Gastrocnemius medialis (tissue), 4 donors: Measurements from ENCODE around the gene EOLA1. TPM values are rescaled to one million over a fixed set of nuclear protein-coding genes. Genes with fewer than 3 reads are reported as not detected.
A peak's percentile ranks its signal among the peaks of the same experiment; 100 is the strongest.

Experiments
- ATAC-seq, 2 donors: fragments of 150-250 bp; one replicate each; pipeline ENCODE4 v1.9.1; 2016
- DNase-seq, 2 donors: peaks; one replicate each; pipeline ENCODE4 v3.0.0-alpha.2; 2019
- H3K27ac ChIP-seq, 4 donors: fragments of 200-600 bp; sonication (generic); 1 replicate in 1 of 4; 2 replicates in 3 of 4; pipeline ENCODE4 v1.5.1; 2016 to 2018; ENCODE audit warnings: mild to moderate bottlenecking in 2 of 4, moderate library complexity in 1 of 4
- H3K27me3 ChIP-seq, 3 donors: fragments of 200-600 bp; sonication (generic) in 2 of 3; 1 replicate in 1 of 3; 2 replicates in 2 of 3; pipeline versions ENCODE4 v1.5.1 to v1.6.0; 2016 to 2019; ENCODE audit warnings: mild to moderate bottlenecking in 1 of 3, moderate library complexity in 1 of 3
- H3K36me3 ChIP-seq, 2 donors: fragments of 200-600 bp; sonication (generic) in 1 of 2; one replicate each; pipeline ENCODE4 v1.5.1; 2017 to 2018
- H3K4me1 ChIP-seq, 2 donors: fragments of 200-600 bp; sonication (generic) in 1 of 2; one replicate each; pipeline ENCODE4 v1.5.1; 2016 to 2017; ENCODE audit warnings: mild to moderate bottlenecking in 2 of 2
- H3K4me3 ChIP-seq, 4 donors: fragments of 200-600 bp; sonication (generic) in 3 of 4; 1 replicate in 1 of 4; 2 replicates in 3 of 4; pipeline ENCODE4 v1.5.1; 2016 to 2019; ENCODE audit warnings: mild to moderate bottlenecking in 2 of 4
- H3K9me3 ChIP-seq, 3 donors: fragments of 200-600 bp; sonication (generic) in 2 of 3; 1 replicate in 1 of 3; 2 replicates in 2 of 3; pipeline ENCODE4 v1.5.1; 2016 to 2019
- CTCF ChIP-seq, 5 experiments: fragments of 450-650 bp in 3 of 5; fragments of 200-600 bp in 2 of 5; sonication (generic) in 2 of 5; IDR thresholded peaks in 4 of 5; conservative IDR thresholded peaks in 1 of 5; 1 replicate in 4 of 5; 2 replicates in 1 of 5; pipeline ENCODE4 v1.5.1; 2016 to 2019; ENCODE audit warnings: antibody characterized with exemption in 5 of 5, mild to moderate bottlenecking in 3 of 5, moderate library complexity in 3 of 5
- POLR2A ChIP-seq, 2 donors: fragments of 450-650 bp; IDR thresholded peaks; one replicate each; pipeline ENCODE4 v1.6.1; 2017; ENCODE audit warnings: antibody characterized with exemption in 2 of 2, mild to moderate bottlenecking in 2 of 2, moderate library complexity in 2 of 2
- in situ Hi-C, 4 donors: fragments of 200-750 bp; cut with MboI; loops; one replicate each; pipeline versions ENCODE4 v1.15.0 to v1.8.0; 2017; ENCODE audit warnings: low sequenced_read_pairs in 4 of 4
- intact Hi-C: fragments of 100-400 bp; cut with DNase I; formaldehyde crosslinking; loops from one replicate; pipeline ENCODE4 v1.15.1; 2023; ENCODE audit warnings: low total_unique reads
- total RNA-seq, 4 donors: library from RNA; depleted of rRNA; stranded (reverse); fragments of >200 nt; gene quantifications; one replicate each; pipeline versions ENCODE4 v1.1.0 to v1.2.3, GENCODE V29; 2016

EOLA1 gene
- total RNA-seq, result 10 to 100 TPM in 3 of 4 donors, 1 to 10 TPM in 1; 9.3 to 17.5 (median 12.1) TPM

GRCh38 chrX:149540621-149541520 is at the start of gene EOLA1:
EOLA1 (plus strand) TSS chrX:149541012; CDS start chrX:149545631, 4,619 bp downstream.
- intact Hi-C loops, result loop anchor here (1.0 kb wide), 1 partner anchor 36 kb away; the partner anchor contains the start of gene IDS
- Histone ChIP-seq H3K9me3 (no peaks in the 10 kb centered on the region), H3K27me3 (no peaks in the 10 kb centered on the region), H3K4me3 (peak within 1 kb of the TSS; percentile 65 to 76 (median 70)), H3K4me1 (peaks cover 0 to 6% of the 10 kb centered on the region in 2 donors), H3K36me3 (no peaks in the 10 kb centered on the region), H3K27ac (peak within 1 kb of the TSS; percentile 88 to 97 (median 94))
- peak; percentile 78 to 92 for DNase-seq
- in situ Hi-C loops, result no loop called here
- peak; percentile 75 to 79 for ATAC-seq
- peak; percentile 49 to 55 for TF ChIP-seq POLR2A (IDR thresholded peaks at IDR 0.05)
- no peak for TF ChIP-seq CTCF (IDR thresholded peaks at IDR 0.05 in 4 of 5, conservative IDR thresholded peaks at IDR 0.05 in 1 of 5)

GRCh38 chrX:149491812-149492211 is 49.0 kb upstream of the EOLA1 start:
- peaks cover 0 to 20% of the 10 kb centered on the region in 2 donors for H3K36me3 ChIP-seq
- intact Hi-C loops, result no loop called here
- no peak for TF ChIP-seq POLR2A (IDR thresholded peaks at IDR 0.05)
- no peak for TF ChIP-seq CTCF (IDR thresholded peaks at IDR 0.05 in 4 of 5, conservative IDR thresholded peaks at IDR 0.05 in 1 of 5)

DNA sequence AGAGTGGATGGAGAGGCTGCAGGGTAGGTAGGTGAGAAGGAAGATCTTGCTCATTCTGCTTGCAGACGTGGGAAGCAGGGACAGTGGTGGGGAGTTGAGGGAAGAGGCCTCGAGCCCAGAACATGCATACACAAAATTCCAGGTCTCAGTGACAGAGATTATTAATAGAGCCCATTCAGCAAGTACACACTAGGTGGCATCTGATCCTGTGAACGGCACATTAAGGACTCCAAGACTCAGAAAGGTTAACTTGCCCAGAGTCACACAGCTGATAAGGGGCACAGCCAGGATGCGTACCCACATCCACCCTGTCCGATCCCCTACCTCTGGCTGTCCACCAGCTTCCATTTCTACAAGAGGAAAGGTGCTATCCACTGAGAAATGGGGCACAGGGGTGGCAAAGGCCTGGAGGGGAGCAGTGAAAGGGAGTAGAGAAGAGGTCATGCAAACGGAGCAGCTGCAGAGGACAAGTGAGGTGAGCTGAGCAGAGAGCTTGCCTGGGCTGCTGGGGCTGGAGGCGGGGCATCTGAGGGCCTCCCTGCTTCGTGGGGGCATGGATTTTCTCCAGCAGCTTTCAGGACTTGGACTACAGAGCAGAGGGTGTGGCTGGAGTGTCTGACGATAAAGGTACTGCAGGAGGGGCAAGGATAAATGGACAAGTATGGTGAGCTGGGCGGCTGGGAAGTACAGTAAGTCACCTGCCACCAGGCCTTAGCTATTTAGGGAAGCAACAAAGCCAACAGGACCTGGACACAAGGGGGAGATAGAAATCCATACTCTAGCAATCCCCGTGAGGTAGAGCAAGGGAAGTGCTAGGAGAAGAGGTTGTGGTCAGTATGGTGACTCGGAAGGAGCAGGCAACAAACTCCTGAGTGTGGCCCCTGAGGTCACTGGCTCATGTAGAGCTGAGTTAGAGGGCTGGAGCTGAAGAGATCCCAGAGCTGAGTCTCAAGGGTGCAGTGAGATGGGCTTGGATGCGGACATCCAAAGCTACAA is 46.9 kb upstream of the EOLA1 start:
- in situ Hi-C loops, result no loop called here
- Histone ChIP-seq H3K4me3 (no peak overlapping the region), H3K27ac (peak overlapping the region in 2 of 4 donors; percentile 20 to 46), H3K27me3 (no peaks in the 10 kb centered on the region), H3K36me3 (peaks cover 0 to 30% of the 10 kb centered on the region in 2 donors), H3K4me1 (peaks cover 0 to 9% of the 10 kb centered on the region in 2 donors), H3K9me3 (no peaks in the 10 kb centered on the region)
- TF ChIP-seq POLR2A (IDR thresholded peaks at IDR 0.05) (no peak), CTCF (IDR thresholded peaks at IDR 0.05 in 4 of 5, conservative IDR thresholded peaks at IDR 0.05 in 1 of 5) (no peak)
- ATAC-seq (peak; percentile 64 to 65), DNase-seq (no peak)
- intact Hi-C loops, result no loop called here

More at GRCh38 chrX:149491812-149492211, 49.0 kb upstream of the EOLA1 start:
- no peak overlapping the region for H3K27ac ChIP-seq
- no peaks in the 10 kb centered on the region for H3K27me3 ChIP-seq
- no peak overlapping the region for H3K4me3 ChIP-seq
- H3K4me1 ChIP-seq, result peaks cover 0 to 11% of the 10 kb centered on the region in 2 donors
- no peak for ATAC-seq
- DNase-seq, result no peak
- in situ Hi-C loops, result no loop called here
- H3K9me3 ChIP-seq, result no peaks in the 10 kb centered on the region

DNA sequence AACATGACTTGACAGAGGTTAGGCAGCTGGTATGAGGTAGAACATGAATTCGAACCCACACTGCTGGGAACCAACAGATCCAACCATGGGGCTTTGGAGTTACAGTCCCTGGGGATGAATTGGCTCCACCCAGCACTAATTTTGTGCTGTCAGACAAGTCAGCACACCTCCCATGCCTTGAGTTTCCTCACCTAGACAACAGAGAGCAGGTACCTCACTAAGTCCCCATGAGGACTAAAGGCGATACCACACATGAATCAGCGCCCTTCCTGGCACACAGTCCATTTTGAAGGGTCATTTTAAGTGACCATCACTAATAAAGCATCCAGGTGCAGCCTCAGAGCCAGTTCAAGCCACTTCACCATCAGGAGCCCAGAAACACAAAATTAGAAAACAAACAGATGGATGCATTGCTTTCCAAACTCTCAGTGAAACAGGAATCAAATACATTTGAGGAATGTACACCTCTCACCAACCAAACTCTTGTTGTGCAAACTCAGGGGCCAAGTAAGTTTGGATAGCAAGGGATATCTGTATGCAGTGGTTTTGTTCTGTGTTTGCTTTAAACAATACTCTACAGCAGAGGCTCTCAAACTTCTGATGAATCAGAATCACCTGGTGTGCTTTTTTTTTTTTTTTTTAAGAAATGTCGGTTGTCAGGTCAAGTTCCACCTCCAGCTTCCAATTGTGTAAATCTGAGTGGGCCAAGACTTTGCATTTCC is 45.8 kb upstream of the EOLA1 start:
- intact Hi-C loops (no loop called here), in situ Hi-C loops (no loop called here)
- Histone ChIP-seq H3K27ac (no peak overlapping the region), H3K36me3 (peaks cover 0 to 26% of the 10 kb centered on the region in 2 donors), H3K4me3 (no peak overlapping the region), H3K27me3 (no peaks in the 10 kb centered on the region), H3K4me1 (peaks cover 0 to 8% of the 10 kb centered on the region in 2 donors), H3K9me3 (no peaks in the 10 kb centered on the region)
- no peak for DNase-seq
- no peak for ATAC-seq
- no peak for TF ChIP-seq CTCF (IDR thresholded peaks at IDR 0.05 in 4 of 5, conservative IDR thresholded peaks at IDR 0.05 in 1 of 5)
- no peak for TF ChIP-seq POLR2A (IDR thresholded peaks at IDR 0.05)
